Measurements from ENCODE around the gene FIBIN. TPM values are rescaled to one million over a fixed set of nuclear protein-coding genes. Genes with fewer than 3 reads are reported as not detected.

The FIBIN gene
- total RNA-seq, 2 donors from 2014 or later: not detected

- no peak for TF ChIP-seq CTCF (conservative IDR thresholded peaks at IDR 0.05)
- Histone ChIP-seq H3K9me3 (ENCODE audit: control insufficient read depth, low read length) (no peaks in the 10 kb centered on the region), H3K27me3 (ENCODE audit: control insufficient read depth, insufficient read depth, low read length, poor library complexity, severe bottlenecking) (no peaks in the 10 kb centered on the region), H3K27ac (ENCODE audit: low read depth, low read length) (no peak overlapping the region), H3K4me1 (ENCODE audit: control insufficient read depth, insufficient read depth, low read length) (no peaks in the 10 kb centered on the region), H3K4me3 (ENCODE audit: low read length) (no peak overlapping the region), H3K36me3 (ENCODE audit: control insufficient read depth, insufficient read depth, low read length) (no peaks in the 10 kb centered on the region), H3K9ac (ENCODE audit: extremely low read depth, low read length, poor library complexity, severe bottlenecking) (no peak overlapping the region)
- Mint-ChIP-seq H3K36me3 (ENCODE audit: low read depth) (no peaks in the 10 kb centered on the region), H3K27ac (no peak overlapping the region), H3K27me3 (ENCODE audit: insufficient read depth) (no peaks in the 10 kb centered on the region), H3K4me3 (no peak overlapping the region), H3K9me3 (no peaks in the 10 kb centered on the region), H3K4me1 (peaks cover 9% of the 10 kb centered on the region)
- no peak for DNase-seq
- 81 to 91% methylated on average over 4 to 7 of the region's 7 CpGs for WGBS, 2 experiments (ENCODE audit: insufficient coverage in 1 of 2, insufficient read length in 1 of 2)
These were observed 40.0 kb upstream of the FIBIN start for GRCh38 chr11:26953770-26954392.

GRCh38 chr11:26958005-26958701 lies 35.8 kb upstream of the FIBIN start:
- Mint-ChIP-seq H3K36me3 (ENCODE audit: low read depth) (no peaks in the 10 kb centered on the region), H3K27me3 (ENCODE audit: insufficient read depth) (no peaks in the 10 kb centered on the region), H3K4me3 (no peak overlapping the region), H3K4me1 (no peaks in the 10 kb centered on the region), H3K9me3 (no peaks in the 10 kb centered on the region), H3K27ac (no peak overlapping the region)
- H3K27me3 ChIP-seq (ENCODE audit: control insufficient read depth, insufficient read depth, low read length, poor library complexity, severe bottlenecking): no peaks in the 10 kb centered on the region
- no peak for TF ChIP-seq CTCF (conservative IDR thresholded peaks at IDR 0.05)
- DNase-seq: no peak
- no peak overlapping the region for H3K27ac ChIP-seq (ENCODE audit: low read depth, low read length)
- H3K4me3 ChIP-seq (ENCODE audit: low read length): no peak overlapping the region
- WGBS, 2 experiments (ENCODE audit: insufficient coverage in 1 of 2, insufficient read length in 1 of 2): 100% methylated on average over 2 of the region's 2 CpGs; no CpG with 5 or more reads in 1 of the 2 experiments
- H3K9ac ChIP-seq (ENCODE audit: extremely low read depth, low read length, poor library complexity, severe bottlenecking): no peak overlapping the region
- H3K9me3 ChIP-seq (ENCODE audit: control insufficient read depth, low read length): no peaks in the 10 kb centered on the region
- no peaks in the 10 kb centered on the region for H3K36me3 ChIP-seq (ENCODE audit: control insufficient read depth, insufficient read depth, low read length)
- no peaks in the 10 kb centered on the region for H3K4me1 ChIP-seq (ENCODE audit: control insufficient read depth, insufficient read depth, low read length)

- H3K4me1 Mint-ChIP-seq: no peaks in the 10 kb centered on the region
- WGBS, 2 experiments (ENCODE audit: insufficient coverage in 1 of 2, insufficient read length in 1 of 2): 91 to 100% methylated on average over 1 of the region's 1 CpG
These were observed 35.2 kb upstream of the FIBIN start for GRCh38 chr11:26958702-26959049.

More at GRCh38 chr11:26958702-26959049, 35.2 kb upstream of the FIBIN start:
- Mint-ChIP-seq H3K9me3 (no peaks in the 10 kb centered on the region), H3K27ac (no peak overlapping the region), H3K27me3 (ENCODE audit: insufficient read depth) (no peaks in the 10 kb centered on the region), H3K4me3 (no peak overlapping the region), H3K36me3 (ENCODE audit: low read depth) (no peaks in the 10 kb centered on the region)
- H3K9me3 ChIP-seq (ENCODE audit: control insufficient read depth, low read length): no peaks in the 10 kb centered on the region
- H3K9ac ChIP-seq (ENCODE audit: extremely low read depth, low read length, poor library complexity, severe bottlenecking): no peak overlapping the region
- DNase-seq: no peak
- no peak overlapping the region for H3K4me3 ChIP-seq (ENCODE audit: low read length)
- H3K27me3 ChIP-seq (ENCODE audit: control insufficient read depth, insufficient read depth, low read length, poor library complexity, severe bottlenecking): no peaks in the 10 kb centered on the region
- no peaks in the 10 kb centered on the region for H3K4me1 ChIP-seq (ENCODE audit: control insufficient read depth, insufficient read depth, low read length)
- H3K27ac ChIP-seq (ENCODE audit: low read depth, low read length): no peak overlapping the region
- H3K36me3 ChIP-seq (ENCODE audit: control insufficient read depth, insufficient read depth, low read length): no peaks in the 10 kb centered on the region
- no peak for TF ChIP-seq CTCF (conservative IDR thresholded peaks at IDR 0.05)

All from endodermal cell (in vitro differentiated cells).